HepG2 (cell line): ENCODE measurements around the gene CAPS. TPM values are rescaled to one million over a fixed set of nuclear protein-coding genes. Genes with fewer than 3 reads are reported as not detected.

Source experiments
- ATAC-seq: fragments of 200-7000 bp; cut with Tn5 transposase; 3 replicates; pipeline ENCODE4 v1.9.1; 2020; ENCODE audit warnings: mild to moderate bottlenecking, moderate library complexity
- BruUV-seq: library from RNA; stranded (reverse); fragments of 400-500 nt; replicated peaks from 2 replicates; lab custom pipeline; 2021; lab: Mats Ljungman, UMichigan
- CTCF ChIA-PET: fragments of 300-600 bp; formaldehyde crosslinking; extraction: SDS; loops from one replicate; lab custom pipeline; 2021; ENCODE audit warnings: low total read pairs, inconsistent platforms, low intra/inter-chr PET ratio; lab: Yijun Ruan, JAX
- POLR2A ChIA-PET: fragments of 350-600 bp; sonication (Branson Sonifier 250); formaldehyde crosslinking; loops from one replicate; lab custom pipeline; 2020; ENCODE audit warnings: antibody characterized with exemption, inconsistent platforms; lab: Yijun Ruan, JAX
- DNase-seq: peaks from one replicate; pipeline ENCODE4 v3.0.0-alpha.2; 2015; ENCODE audit warnings: low spot score
- FAIRE-seq: peaks from 3 replicates; lab custom pipeline; 2011; peaks lifted over from hg19 to GRCh38; lab: Jason Lieb, UNC
- H2AFZ ChIP-seq: one replicate; pipeline ENCODE4 v1.6.1; 2011; ENCODE audit warnings: low read length, inconsistent platforms
- H3K27ac ChIP-seq: fragments of 300-600 bp; 3 replicates; pipeline ENCODE4 v1.8.0; 2011; ENCODE audit warnings: mixed run types, mild to moderate bottlenecking, mixed read lengths, low read length, inconsistent platforms; ENCODE audit not compliant: insufficient read depth; ENCODE audit errors: extremely low read length
- H3K27me3 ChIP-seq, 2 experiments: fragments of 200-600 bp in 1 of 2; 2 replicates in 1 of 2; 3 replicates in 1 of 2; pipeline versions ENCODE4 v1.6.0 to v1.8.0; 2011; ENCODE audit warnings: low read length in 2 of 2, mild to moderate bottlenecking in 2 of 2, moderate library complexity in 2 of 2, inconsistent platforms in 1 of 2; ENCODE audit not compliant: insufficient read depth in 2 of 2, control insufficient read depth in 1 of 2
- H3K36me3 ChIP-seq, 2 experiments: fragments of 200-600 bp in 1 of 2; replicated peaks in 1 of 2; 2 replicates in 1 of 2; 3 replicates in 1 of 2; pipeline versions ENCODE4 v1.5.1 to v1.8.0; 2011; ENCODE audit warnings: low read length in 2 of 2, inconsistent platforms in 1 of 2; ENCODE audit not compliant: insufficient read depth in 2 of 2, control insufficient read depth in 1 of 2
- H3K4me1 ChIP-seq: 2 replicates; pipeline ENCODE4 v1.5.1; 2012; ENCODE audit warnings: low read length, inconsistent platforms; ENCODE audit not compliant: insufficient read depth
- H3K4me2 ChIP-seq: 2 replicates; pipeline ENCODE4 v1.6.0; 2011; ENCODE audit warnings: low read depth, low read length, inconsistent platforms
- H3K4me3 ChIP-seq, 3 experiments: fragments of 200-600 bp in 1 of 3; sonication (generic), shearing (Covaris generic) in 1 of 3; replicated peaks in 1 of 3; 2 replicates each; pipeline ENCODE4 v1.5.1; 2011 to 2016; ENCODE audit warnings: low read length in 3 of 3, inconsistent platforms in 2 of 3, low read depth in 2 of 3, mild to moderate bottlenecking in 2 of 3, control low read depth in 1 of 3, mixed read lengths in 1 of 3; ENCODE audit not compliant: insufficient read depth in 1 of 3
- H3K79me2 ChIP-seq: one replicate; pipeline ENCODE4 v1.6.1; 2011; ENCODE audit warnings: low read length, inconsistent platforms; ENCODE audit not compliant: insufficient read depth
- H3K9ac ChIP-seq: 2 replicates; pipeline ENCODE4 v1.6.0; 2011; ENCODE audit warnings: mild to moderate bottlenecking, low read depth, low read length, inconsistent platforms; ENCODE audit not compliant: insufficient read depth
- H3K9me3 ChIP-seq: 2 replicates; pipeline ENCODE4 v1.5.1; 2012; ENCODE audit warnings: mild to moderate bottlenecking, low read length
- H4K20me1 ChIP-seq: 2 replicates; pipeline ENCODE4 v1.6.0; 2011; ENCODE audit warnings: inconsistent platforms, mild to moderate bottlenecking, low read length, moderate library complexity; ENCODE audit not compliant: insufficient read depth
- ARHGAP35 ChIP-seq: sonication (generic); formaldehyde crosslinking; IDR thresholded peaks from 2 replicates; pipeline ENCODE4 v1.9.0; 2022; ENCODE audit warnings: mild to moderate bottlenecking, inconsistent platforms, moderate library complexity, missing genetic modification reagents, borderline replicate concordance
- BCL6 ChIP-seq: IDR thresholded peaks from 2 replicates; pipeline ENCODE4 v1.6.1; 2016; ENCODE audit warnings: missing genetic modification reagents, missing compliant biosample characterization
- GTF3A ChIP-seq: sonication (generic); formaldehyde crosslinking; conservative IDR thresholded peaks from 2 replicates; pipeline ENCODE4 v1.4.0; 2020; ENCODE audit warnings: mild to moderate bottlenecking, missing genetic modification reagents
- HMGA1 ChIP-seq: sonication (generic); formaldehyde crosslinking; conservative IDR thresholded peaks from 2 replicates; pipeline ENCODE4 v1.4.0; 2020; ENCODE audit warnings: missing genetic modification reagents
- NR1H2 ChIP-seq: sonication (generic); formaldehyde crosslinking; IDR thresholded peaks from 2 replicates; pipeline ENCODE4 v1.8.1; 2022; ENCODE audit warnings: low read depth, missing genetic modification reagents, borderline replicate concordance
- ZFP90 ChIP-seq: sonication (generic); formaldehyde crosslinking; IDR thresholded peaks from 2 replicates; pipeline ENCODE4 v1.8.0; 2022; ENCODE audit warnings: missing genetic modification reagents, mild to moderate bottlenecking, inconsistent platforms, borderline replicate concordance
- ZNF326 ChIP-seq: sonication (generic); formaldehyde crosslinking; IDR thresholded peaks from 2 replicates; pipeline ENCODE4 v1.4.0; 2020; ENCODE audit warnings: missing genetic modification reagents, borderline replicate concordance
- ZNF350 ChIP-seq: sonication (generic); formaldehyde crosslinking; IDR thresholded peaks from 2 replicates; pipeline ENCODE4 v1.4.0; 2020; ENCODE audit warnings: mild to moderate bottlenecking, low read depth, missing genetic modification reagents, borderline replicate concordance
- ZNF7 ChIP-seq: IDR thresholded peaks from 2 replicates; pipeline ENCODE4 v1.6.1; 2016; ENCODE audit warnings: missing biosample characterization, missing genetic modification reagents
- ZNF773 ChIP-seq: sonication (generic); formaldehyde crosslinking; IDR thresholded peaks from 2 replicates; pipeline ENCODE4 v1.4.0; 2020; ENCODE audit warnings: missing genetic modification reagents, borderline replicate concordance
- ZNF878 ChIP-seq: sonication (generic); formaldehyde crosslinking; IDR thresholded peaks from 2 replicates; pipeline ENCODE4 v1.8.1; 2023; ENCODE audit warnings: mild to moderate bottlenecking, missing genetic modification reagents, moderate library complexity
- ZNF891 ChIP-seq: sonication (generic); formaldehyde crosslinking; IDR thresholded peaks from 2 replicates; pipeline ENCODE4 v1.5.0; 2020; ENCODE audit warnings: mild to moderate bottlenecking, missing genetic modification reagents
- ZZZ3 ChIP-seq: sonication (generic); formaldehyde crosslinking; IDR thresholded peaks from 2 replicates; pipeline ENCODE4 v1.4.0; 2020; ENCODE audit warnings: missing genetic modification reagents, mild to moderate bottlenecking, borderline replicate concordance
- WGBS: methylation state at CpG from one replicate; pipeline ENCODE4 v1.1.6; 2017; ENCODE audit warnings: low lambda C conversion rate; 5-methylcytosine and 5-hydroxymethylcytosine counted together
- in situ Hi-C: cut with HindIII; loops from 2 replicates; pipeline ENCODE4 v1.10.0; 2017; ENCODE audit warnings: low pct_unique_long_range_greater_than_20kb; ENCODE audit not compliant: extremely low pct_ligation_motif_present
- intact Hi-C: fragments of 100-400 bp; cut with micrococcal nuclease; formaldehyde crosslinking; loops from one replicate; pipeline ENCODE4 v1.10.0; 2022; ENCODE audit not compliant: unreplicated experiment
- polyA plus RNA-seq, 8 experiments: library from polyadenylated mRNA; depleted of rRNA in 3 of 8; stranded (reverse) in 7 of 8; unstranded in 1 of 8; fragments of >200 nt; fragmentation: Illumina TruSeq in 4 of 8; extraction: Trizol in 4 of 8; gene quantifications; 2 replicates each; pipeline versions ENCODE4 v1.2.1 to v1.2.3, GENCODE V29; 2011 to 2016; ENCODE audit warnings: low read depth in 4 of 8, missing spikeins in 1 of 8, mixed read lengths in 1 of 8; ENCODE audit not compliant: insufficient read depth in 1 of 8
- total RNA-seq, 5 experiments: library from RNA; depleted of rRNA; stranded (reverse); fragments of >200 nt; fragmentation: Illumina TruSeq; extraction: Trizol; gene quantifications; 2 replicates each; pipeline ENCODE4 v1.2.3, GENCODE V29; 2016; ENCODE audit warnings: low read depth in 1 of 5
- TF ChIP-seq, protein P1 (sequence below): sonication (generic); formaldehyde crosslinking; IDR thresholded peaks from 2 replicates; pipeline ENCODE4 v1.5.1; 2020; ENCODE audit warnings: missing genetic modification reagents, mild to moderate bottlenecking, borderline replicate concordance
- TF ChIP-seq, protein P2 (sequence below): IDR thresholded peaks from 2 replicates; pipeline ENCODE4 v1.6.1; 2016; ENCODE audit warnings: low read depth, borderline replicate concordance
- TF ChIP-seq, protein P3 (sequence below): sonication (generic); formaldehyde crosslinking; IDR thresholded peaks from 2 replicates; pipeline ENCODE4 v1.4.0; 2020; ENCODE audit warnings: missing genetic modification reagents

CAPS gene
- total and polyA plus RNA-seq, 2 of the 13 experiments (the other 11 are each of a cell fraction or from before 2014, with no cell fraction given): 3.1 TPM

DNA sequence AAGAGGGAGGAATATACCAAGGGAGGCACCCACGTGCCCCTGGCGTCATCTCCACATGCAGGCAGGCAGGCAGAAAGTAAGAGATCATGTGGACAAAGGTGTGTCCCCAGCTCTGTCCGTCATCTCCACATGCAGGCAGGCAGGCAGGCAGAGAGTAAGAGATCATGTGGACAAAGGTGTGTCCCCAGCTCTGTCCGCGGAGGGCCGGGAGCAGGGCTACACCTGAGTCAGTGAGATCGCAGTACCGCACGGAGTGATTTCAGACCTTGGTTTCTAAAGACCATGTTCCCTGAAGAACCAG is 22.2 kb downstream of the CAPS start:
- Histone ChIP-seq H3K79me2 (peaks cover 47% of the 10 kb centered on the region), H3K4me1 (no peaks in the 10 kb centered on the region), H3K36me3 (peaks cover 51 to 88% of the 10 kb centered on the region in 2 experiments), H3K4me2 (no peak overlapping the region), H3K9me3 (no peaks in the 10 kb centered on the region), H3K9ac (no peak overlapping the region), H4K20me1 (peaks cover 48% of the 10 kb centered on the region; the same call in 1 of the 2 replicates), H2AFZ (no peak overlapping the region), H3K27ac (no peak overlapping the region), H3K27me3 (no peaks in the 10 kb centered on the region), H3K4me3 (no peak overlapping the region)
- ChIA-PET POLR2A (no interaction called here), CTCF (no interaction called here)
- TF ChIP-seq HMGA1 (CRISPR knock-in tag) (no peak), ZNF891 (CRISPR knock-in tag) (no peak), ZNF7 (CRISPR knock-in tag) (no peak), ZNF773 (no peak), ZZZ3 (CRISPR knock-in tag) (no peak), NR1H2 (no peak), ZNF878 (CRISPR knock-in tag) (no peak), GTF3A (CRISPR knock-in tag) (no peak), ZFP90 (CRISPR knock-in tag) (no peak), ARHGAP35 (no peak), ZNF350 (CRISPR knock-in tag) (no peak), BCL6 (CRISPR knock-in tag) (no peak), ZNF326 (CRISPR knock-in tag) (no peak)
- TF ChIP-seq, protein P1, sequence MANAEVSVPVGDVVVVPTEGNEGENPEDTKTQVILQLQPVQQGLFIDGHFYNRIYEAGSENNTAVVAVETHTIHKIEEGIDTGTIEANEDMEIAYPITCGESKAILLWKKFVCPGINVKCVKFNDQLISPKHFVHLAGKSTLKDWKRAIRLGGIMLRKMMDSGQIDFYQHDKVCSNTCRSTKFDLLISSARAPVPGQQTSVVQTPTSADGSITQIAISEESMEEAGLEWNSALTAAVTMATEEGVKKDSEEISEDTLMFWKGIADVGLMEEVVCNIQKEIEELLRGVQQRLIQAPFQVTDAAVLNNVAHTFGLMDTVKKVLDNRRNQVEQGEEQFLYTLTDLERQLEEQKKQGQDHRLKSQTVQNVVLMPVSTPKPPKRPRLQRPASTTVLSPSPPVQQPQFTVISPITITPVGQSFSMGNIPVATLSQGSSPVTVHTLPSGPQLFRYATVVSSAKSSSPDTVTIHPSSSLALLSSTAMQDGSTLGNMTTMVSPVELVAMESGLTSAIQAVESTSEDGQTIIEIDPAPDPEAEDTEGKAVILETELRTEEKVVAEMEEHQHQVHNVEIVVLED: no peak
- TF ChIP-seq, protein P2, sequence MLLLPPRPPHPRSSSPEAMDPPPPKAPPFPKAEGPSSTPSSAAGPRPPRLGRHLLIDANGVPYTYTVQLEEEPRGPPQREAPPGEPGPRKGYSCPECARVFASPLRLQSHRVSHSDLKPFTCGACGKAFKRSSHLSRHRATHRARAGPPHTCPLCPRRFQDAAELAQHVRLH: no peak
- TF ChIP-seq, protein P3, sequence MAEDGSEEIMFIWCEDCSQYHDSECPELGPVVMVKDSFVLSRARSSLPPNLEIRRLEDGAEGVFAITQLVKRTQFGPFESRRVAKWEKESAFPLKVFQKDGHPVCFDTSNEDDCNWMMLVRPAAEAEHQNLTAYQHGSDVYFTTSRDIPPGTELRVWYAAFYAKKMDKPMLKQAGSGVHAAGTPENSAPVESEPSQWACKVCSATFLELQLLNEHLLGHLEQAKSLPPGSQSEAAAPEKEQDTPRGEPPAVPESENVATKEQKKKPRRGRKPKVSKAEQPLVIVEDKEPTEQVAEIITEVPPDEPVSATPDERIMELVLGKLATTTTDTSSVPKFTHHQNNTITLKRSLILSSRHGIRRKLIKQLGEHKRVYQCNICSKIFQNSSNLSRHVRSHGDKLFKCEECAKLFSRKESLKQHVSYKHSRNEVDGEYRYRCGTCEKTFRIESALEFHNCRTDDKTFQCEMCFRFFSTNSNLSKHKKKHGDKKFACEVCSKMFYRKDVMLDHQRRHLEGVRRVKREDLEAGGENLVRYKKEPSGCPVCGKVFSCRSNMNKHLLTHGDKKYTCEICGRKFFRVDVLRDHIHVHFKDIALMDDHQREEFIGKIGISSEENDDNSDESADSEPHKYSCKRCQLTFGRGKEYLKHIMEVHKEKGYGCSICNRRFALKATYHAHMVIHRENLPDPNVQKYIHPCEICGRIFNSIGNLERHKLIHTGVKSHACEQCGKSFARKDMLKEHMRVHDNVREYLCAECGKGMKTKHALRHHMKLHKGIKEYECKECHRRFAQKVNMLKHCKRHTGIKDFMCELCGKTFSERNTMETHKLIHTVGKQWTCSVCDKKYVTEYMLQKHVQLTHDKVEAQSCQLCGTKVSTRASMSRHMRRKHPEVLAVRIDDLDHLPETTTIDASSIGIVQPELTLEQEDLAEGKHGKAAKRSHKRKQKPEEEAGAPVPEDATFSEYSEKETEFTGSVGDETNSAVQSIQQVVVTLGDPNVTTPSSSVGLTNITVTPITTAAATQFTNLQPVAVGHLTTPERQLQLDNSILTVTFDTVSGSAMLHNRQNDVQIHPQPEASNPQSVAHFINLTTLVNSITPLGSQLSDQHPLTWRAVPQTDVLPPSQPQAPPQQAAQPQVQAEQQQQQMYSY (CRISPR knock-in tag): no peak
- 97% methylated on average over 9 of the region's 9 CpGs for WGBS
- DNase-seq: no peak
- in situ Hi-C loops (no loop called here), intact Hi-C loops (no loop called here)
- BruUV-seq: no TSS peak
- no peak for ATAC-seq
- FAIRE-seq: no peak
